ENCODE results near the gene FBXO24. TPM values are rescaled to one million over a fixed set of nuclear protein-coding genes. Genes with fewer than 3 reads are reported as not detected.

The FBXO24 gene
- polyA plus RNA-seq, 1 experiment = 0.40 TPM

GRCh38 chr7:100632951-100633717, 47.0 kb downstream of the FBXO24 start:
- ChIA-PET CTCF (interaction anchor here (0.6 to 1.8 kb wide), 21 partner anchors 9 to 242 kb away, joined by 3 to 8 read pairs (median 4); partner anchors contain the start of genes ACTL6B, FBXO24, GNB2 and LRCH4), POLR2A (no interaction called here)
- peak overlapping the region; percentile 42 for H3K4me3 ChIP-seq (ENCODE audit: low read depth, low read length)
- TF ChIP-seq, protein P1, sequence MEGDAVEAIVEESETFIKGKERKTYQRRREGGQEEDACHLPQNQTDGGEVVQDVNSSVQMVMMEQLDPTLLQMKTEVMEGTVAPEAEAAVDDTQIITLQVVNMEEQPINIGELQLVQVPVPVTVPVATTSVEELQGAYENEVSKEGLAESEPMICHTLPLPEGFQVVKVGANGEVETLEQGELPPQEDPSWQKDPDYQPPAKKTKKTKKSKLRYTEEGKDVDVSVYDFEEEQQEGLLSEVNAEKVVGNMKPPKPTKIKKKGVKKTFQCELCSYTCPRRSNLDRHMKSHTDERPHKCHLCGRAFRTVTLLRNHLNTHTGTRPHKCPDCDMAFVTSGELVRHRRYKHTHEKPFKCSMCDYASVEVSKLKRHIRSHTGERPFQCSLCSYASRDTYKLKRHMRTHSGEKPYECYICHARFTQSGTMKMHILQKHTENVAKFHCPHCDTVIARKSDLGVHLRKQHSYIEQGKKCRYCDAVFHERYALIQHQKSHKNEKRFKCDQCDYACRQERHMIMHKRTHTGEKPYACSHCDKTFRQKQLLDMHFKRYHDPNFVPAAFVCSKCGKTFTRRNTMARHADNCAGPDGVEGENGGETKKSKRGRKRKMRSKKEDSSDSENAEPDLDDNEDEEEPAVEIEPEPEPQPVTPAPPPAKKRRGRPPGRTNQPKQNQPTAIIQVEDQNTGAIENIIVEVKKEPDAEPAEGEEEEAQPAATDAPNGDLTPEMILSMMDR (IDR thresholded peaks at IDR 0.05; ENCODE audit: insufficient read depth, low read depth, low read length) = peak; percentile 70
- no peak for DNase-seq (ENCODE audit: low read depth)
- H3K27me3 ChIP-seq (ENCODE audit: control insufficient read depth, insufficient read depth, low read length) = peaks cover 2% of the 10 kb centered on the region; the same call in 1 of the 2 replicates
- no peaks in the 10 kb centered on the region for H3K36me3 ChIP-seq (ENCODE audit: control insufficient read depth, insufficient read depth, low read length)

GRCh38 chr7:100639995-100640516, 53.9 kb downstream of the FBXO24 start:
- POLR2A ChIA-PET = no interaction called here
- CTCF ChIA-PET = interaction anchor here (2.3 kb wide), 1 partner anchor 51 kb away, joined by 5 read pairs; no protein-coding TSS in a partner anchor
- TF ChIP-seq, protein P1 (IDR thresholded peaks at IDR 0.05; ENCODE audit: insufficient read depth, low read depth, low read length) = no peak
- H3K27me3 ChIP-seq (ENCODE audit: control insufficient read depth, insufficient read depth, low read length) = peaks cover 4% of the 10 kb centered on the region
- no peaks in the 10 kb centered on the region for H3K36me3 ChIP-seq (ENCODE audit: control insufficient read depth, insufficient read depth, low read length)
- DNase-seq (ENCODE audit: low read depth) = no peak
- no peak overlapping the region for H3K4me3 ChIP-seq (ENCODE audit: low read depth, low read length)

DNA sequence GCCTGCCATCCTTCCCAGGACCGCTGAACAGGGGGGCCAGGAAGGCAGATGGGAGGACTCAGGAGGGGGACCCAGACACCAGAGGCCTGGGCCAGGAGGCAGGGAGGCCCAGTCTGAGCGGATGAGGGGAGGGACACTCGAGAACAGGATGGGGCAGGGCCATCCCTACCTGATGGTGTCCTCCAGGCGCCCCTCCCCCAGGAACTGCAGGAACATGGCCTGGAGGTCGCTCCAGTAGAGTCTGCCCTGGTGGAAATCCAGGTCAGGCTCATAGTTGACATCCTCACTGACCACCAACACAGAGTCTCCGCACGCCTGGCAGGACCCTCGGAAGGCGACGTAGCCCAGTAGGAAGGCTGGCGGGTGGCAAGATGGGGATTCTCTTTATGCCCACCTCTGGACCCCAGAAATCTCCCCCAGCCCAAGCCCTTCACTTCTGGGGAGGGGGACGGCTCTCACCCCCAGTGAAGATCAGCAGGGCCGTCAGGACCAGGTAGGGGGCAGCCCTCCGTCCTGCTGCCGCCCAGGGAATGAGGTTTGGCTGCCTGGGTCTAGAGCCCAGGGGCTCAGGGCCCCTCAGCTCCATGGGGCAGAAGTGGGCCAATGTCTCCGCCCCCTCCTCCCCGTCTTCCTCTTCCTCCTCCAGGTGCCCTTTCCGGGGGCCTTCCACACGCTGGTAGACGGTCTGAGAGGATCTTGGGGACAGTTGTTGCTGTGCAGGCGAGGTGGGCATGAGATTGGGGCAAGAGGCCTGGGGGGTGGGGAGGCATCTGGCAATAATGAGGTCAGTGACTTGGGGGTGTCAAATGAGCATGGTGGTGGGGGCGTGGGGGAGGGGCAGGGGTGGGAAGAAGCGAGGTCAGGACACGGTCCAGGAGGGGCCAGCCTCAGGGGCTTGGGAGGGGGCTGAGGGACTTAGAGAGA, 54.7 kb downstream of the FBXO24 start:
- no peak for DNase-seq (ENCODE audit: low read depth)
- Histone ChIP-seq H3K36me3 (ENCODE audit: control insufficient read depth, insufficient read depth, low read length) (no peaks in the 10 kb centered on the region), H3K27me3 (ENCODE audit: control insufficient read depth, insufficient read depth, low read length) (peaks cover 6% of the 10 kb centered on the region), H3K4me3 (ENCODE audit: low read depth, low read length) (no peak overlapping the region)
- POLR2A ChIA-PET = no interaction called here
- CTCF ChIA-PET = interaction anchor here (2.3 kb wide), 1 partner anchor 51 kb away, joined by 5 read pairs; no protein-coding TSS in a partner anchor
- TF ChIP-seq, protein P1 (IDR thresholded peaks at IDR 0.05; ENCODE audit: insufficient read depth, low read depth, low read length) = no peak

DNA sequence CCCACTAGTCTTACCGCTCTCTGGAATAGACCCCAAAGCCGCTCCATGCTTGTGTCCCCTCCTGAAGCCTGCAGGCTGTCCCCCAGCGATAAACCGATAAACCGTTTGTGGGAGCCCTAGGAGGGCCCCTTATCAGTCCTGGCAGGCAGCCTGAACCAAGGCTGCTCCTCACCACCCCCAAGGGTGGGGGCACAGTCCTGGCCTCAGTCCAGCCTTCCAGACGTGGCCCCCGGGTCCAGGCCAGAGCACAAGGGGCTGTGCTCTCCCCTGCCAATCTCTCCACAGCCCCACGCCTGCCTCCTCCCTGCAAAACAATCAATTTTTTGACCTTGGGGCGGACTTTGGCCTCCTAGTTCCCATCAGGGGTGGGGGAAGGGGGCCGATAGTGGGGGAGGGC, 55.3 kb downstream of the FBXO24 start, which contains the start of gene TFR2:
Gene TFR2 (minus strand): TSS at position 90 of the 397 bp plus-strand sequence. CDS start 43 bp downstream, at position 47.
- CTCF ChIA-PET = interaction anchor here (0.8 to 0.9 kb wide), 2 partner anchors 9 to 50 kb away, joined by 4 to 6 read pairs; no protein-coding TSS in a partner anchor

More for the DNA sequence above, 55.3 kb downstream of the FBXO24 start, which contains the start of gene TFR2:
- TF ChIP-seq, protein P1 (IDR thresholded peaks at IDR 0.05; ENCODE audit: insufficient read depth, low read depth, low read length) = no peak
- POLR2A ChIA-PET = no interaction called here
- H3K27me3 ChIP-seq (ENCODE audit: control insufficient read depth, insufficient read depth, low read length) = peaks cover 6% of the 10 kb centered on the region
- no peak within 1 kb of the TSS for H3K4me3 ChIP-seq (ENCODE audit: low read depth, low read length)
- H3K36me3 ChIP-seq (ENCODE audit: control insufficient read depth, insufficient read depth, low read length) = no peaks in the 10 kb centered on the region
- no peak for DNase-seq (ENCODE audit: low read depth)

Data from BJ (cell line).